Stimulated activated CD4-positive, alpha-beta T cell treated with anti-CD3 and anti-CD28 coated beads, Interleukin-4, amount 100 ng/mL, for 48 hours (primary cell): ENCODE measurements around the gene RFC3.
"Not testable (repeated sequence)": the region's sequence is repeated elsewhere in the genome, so short reads cannot be mapped to it uniquely, and the experiment has no call there.

Source experiments
- DNase-seq, 2 donors: peaks; one replicate each; pipeline ENCODE4 v3.0.0-alpha.2; 2020; ENCODE audit warnings: low read depth in 2 of 2

Gene RFC3

GRCh38 chr13:33812829-33813228 lies 5.1 kb upstream of the RFC3 start:
- DNase-seq: not testable (repeated sequence)

DNA sequence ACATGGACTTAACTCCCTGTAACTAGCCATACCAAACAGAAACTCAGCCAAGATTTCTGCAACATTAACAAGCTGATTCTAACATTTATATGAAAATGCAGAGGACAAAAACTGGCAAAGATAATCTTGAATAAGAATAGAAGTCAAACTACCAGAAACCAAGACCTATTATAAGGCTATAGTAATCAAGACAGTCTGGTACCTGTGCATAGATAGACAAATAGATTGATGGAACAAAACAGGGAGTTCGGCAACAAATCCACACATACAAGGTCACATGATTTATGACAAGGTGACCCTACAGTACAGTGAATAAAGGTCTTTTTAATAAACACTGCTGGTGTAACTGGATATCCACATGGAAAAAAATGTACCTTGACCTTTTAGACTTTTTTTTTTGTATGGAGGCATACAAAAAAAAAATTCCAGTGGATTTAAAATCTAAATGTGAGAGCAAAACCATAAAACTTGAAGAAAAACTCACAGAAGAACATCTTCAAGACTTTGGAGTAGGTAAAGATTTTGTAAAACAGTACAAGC lies 2.9 kb upstream of the RFC3 start:
- no peak for DNase-seq

- no peak for DNase-seq
Observed at GRCh38 chr13:33816912-33817311, 1.0 kb upstream of the RFC3 start.

DNA sequence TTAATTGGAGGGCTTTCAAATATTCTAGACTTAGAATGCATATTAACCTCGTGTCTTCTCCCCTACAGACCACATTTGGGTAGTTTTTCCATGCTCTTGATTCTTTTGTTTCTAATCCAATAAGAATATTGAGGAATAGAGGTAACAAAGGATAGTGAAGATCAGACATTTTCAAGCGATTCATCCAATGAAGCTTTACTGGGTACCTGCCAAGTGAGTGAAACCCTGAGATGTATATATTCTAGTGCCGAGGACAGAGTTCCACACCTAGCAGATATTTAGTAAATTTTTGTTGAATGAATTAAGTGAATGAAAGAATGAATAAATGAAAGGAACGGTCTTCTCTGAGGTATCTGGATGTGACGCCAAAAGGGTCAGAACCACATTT lies 442 bp upstream of the RFC3 start:
- no peak for DNase-seq

DNA sequence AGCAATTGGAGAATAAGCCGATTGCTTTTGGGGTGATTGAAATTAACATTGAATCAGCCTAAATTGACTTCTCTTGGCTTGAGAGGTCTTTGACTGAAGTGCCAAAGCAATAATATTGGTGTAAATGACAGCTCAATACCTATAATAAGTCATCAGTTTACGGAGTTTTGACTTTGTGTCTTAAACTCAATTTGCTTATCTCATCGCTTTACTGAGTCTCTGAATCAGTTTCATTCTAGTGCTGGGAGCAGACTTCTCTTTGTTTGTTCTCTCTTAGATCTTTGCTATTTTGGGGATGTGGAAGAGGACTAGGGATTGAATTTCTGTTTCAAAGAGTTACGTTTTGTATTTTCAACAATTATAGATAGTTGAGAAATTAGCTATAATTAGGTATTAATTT lies 7.1 kb downstream of the RFC3 start:
- no peak for DNase-seq

- DNase-seq: no peak
Observed at GRCh38 chr13:33827139-33827538, 9.2 kb downstream of the RFC3 start.

GRCh38 chr13:33828431-33829129 lies 10.6 kb downstream of the RFC3 start:
- DNase-seq: no peak

- no peak for DNase-seq
Observed at GRCh38 chr13:33832872-33833271, 14.9 kb downstream of the RFC3 start.

- DNase-seq: no peak
Observed at GRCh38 chr13:33838647-33839046, 20.7 kb downstream of the RFC3 start.

DNA sequence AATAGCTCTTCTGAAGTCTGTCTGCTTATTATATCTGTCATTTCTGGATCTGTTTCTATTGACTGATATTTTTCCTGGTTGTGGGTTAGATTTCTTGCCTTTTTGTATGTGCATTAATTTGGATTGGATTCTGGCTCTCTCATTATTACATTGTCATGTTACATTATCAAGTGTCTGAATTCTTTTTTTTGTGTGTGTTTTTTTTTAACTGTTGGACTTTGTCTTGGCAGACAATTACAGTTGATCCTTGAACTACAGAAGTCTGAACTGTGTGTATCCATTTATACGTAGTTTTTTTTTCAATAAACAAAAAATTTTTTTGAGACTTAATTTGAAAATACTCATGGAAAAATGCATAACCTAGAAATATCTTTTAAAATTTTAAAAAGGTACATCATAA lies 22.5 kb downstream of the RFC3 start:
- no peak for DNase-seq

GRCh38 chr13:33842207-33842606 lies 24.3 kb downstream of the RFC3 start:
- no peak for DNase-seq

GRCh38 chr13:33842986-33843385 lies 25.0 kb downstream of the RFC3 start:
- no peak for DNase-seq

- no peak for DNase-seq
Observed at GRCh38 chr13:33845572-33846302, 27.8 kb downstream of the RFC3 start.

- no peak for DNase-seq
Observed at GRCh38 chr13:33846303-33847062, 28.5 kb downstream of the RFC3 start.

GRCh38 chr13:33849211-33849610 lies 31.3 kb downstream of the RFC3 start:
- DNase-seq: no peak

GRCh38 chr13:33855371-33855895 lies 37.5 kb downstream of the RFC3 start:
- DNase-seq: no peak

DNA sequence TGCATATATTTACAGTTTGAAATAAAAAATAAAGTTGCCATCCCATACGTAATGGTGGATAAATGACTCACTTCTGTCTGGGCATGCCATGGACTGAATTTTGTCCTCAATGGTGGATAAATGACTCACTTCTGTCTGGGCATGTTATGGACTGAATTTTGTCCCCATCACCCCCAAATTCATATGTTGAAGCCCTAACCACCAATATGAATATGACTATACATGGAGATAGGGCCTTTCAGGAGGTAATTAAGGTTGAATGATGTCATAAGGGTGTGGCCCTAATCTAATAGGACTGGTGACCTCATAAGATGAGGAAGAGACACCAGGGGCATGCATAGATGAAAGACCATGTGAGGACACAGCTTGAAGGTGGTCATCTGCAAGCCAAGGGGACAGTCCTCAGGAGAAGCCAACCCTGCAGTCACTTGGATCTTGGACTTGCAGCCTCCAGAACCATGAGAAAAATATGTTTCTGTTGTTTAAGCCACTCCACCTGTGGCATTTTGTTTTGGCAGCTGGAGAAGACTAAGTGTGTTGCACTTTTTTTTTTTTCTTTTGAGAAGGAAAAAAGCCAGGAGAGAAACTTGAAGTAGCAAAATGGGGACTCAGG lies 41.8 kb downstream of the RFC3 start:
- DNase-seq: no peak

GRCh38 chr13:33860526-33860925 lies 42.6 kb downstream of the RFC3 start:
- DNase-seq: no peak

GRCh38 chr13:33862016-33862415 lies 44.1 kb downstream of the RFC3 start:
- no peak for DNase-seq

DNA sequence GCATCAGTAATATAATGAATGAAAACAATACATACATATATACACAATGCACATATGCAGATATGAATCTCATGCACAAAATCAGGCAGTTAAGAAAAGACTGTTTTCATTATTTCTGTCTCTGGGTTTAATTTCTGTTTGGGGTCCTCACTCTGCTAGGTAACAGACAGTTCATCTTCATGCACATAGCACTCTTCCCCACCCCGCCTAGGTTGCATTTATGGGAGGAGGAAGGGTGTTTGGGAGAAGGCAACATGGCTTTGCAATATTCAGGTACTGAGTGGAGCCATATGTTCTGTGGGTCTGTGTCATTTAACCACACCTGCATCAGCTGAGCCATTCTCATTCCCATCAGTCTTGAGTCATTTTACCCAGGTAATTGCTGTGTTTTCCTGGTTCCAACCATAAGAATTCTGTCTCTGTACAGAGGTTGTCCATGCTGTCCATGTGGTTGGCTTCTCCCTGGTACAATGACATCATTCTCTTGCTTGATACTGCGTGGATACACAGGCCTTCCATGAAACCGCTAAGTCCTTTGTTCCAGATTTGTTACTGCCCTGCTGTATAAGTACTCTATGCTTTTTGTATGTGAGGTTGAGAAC lies 45.3 kb downstream of the RFC3 start:
- no peak for DNase-seq

- no peak for DNase-seq
Observed at GRCh38 chr13:33865945-33866344, 48.0 kb downstream of the RFC3 start.
